Measurements from ENCODE around the gene MAN1A2. TPM values are rescaled to one million over a fixed set of nuclear protein-coding genes. Genes with fewer than 3 reads are reported as not detected.

MAN1A2 gene
- total and polyA plus RNA-seq, 9 of the 15 experiments (the other 6 are each of a cell fraction or from before 2014, with no cell fraction given), result 4.2 to 38.4 (median 18.7) TPM

GRCh38 chr1:117359561-117360289 is 7.5 kb upstream of the MAN1A2 start (continued):
- TF ChIP-seq BRCA1 (IDR thresholded peaks at IDR 0.05) (no peak), BRCA1 (CRISPR knock-in tag; IDR thresholded peaks at IDR 0.05) (no peak), KAT7 (CRISPR knock-in tag; IDR thresholded peaks at IDR 0.05; ENCODE audit: borderline replicate concordance) (no peak), POLR2G (IDR thresholded peaks at IDR 0.05; ENCODE audit: low read depth, low read length) (no peak), ZNF124 (CRISPR knock-in tag; IDR thresholded peaks at IDR 0.05) (no peak), FOXA3 (CRISPR knock-in tag; conservative IDR thresholded peaks at IDR 0.05 in 1 of 2, IDR thresholded peaks at IDR 0.05 in 1 of 2) (peak in 1 of 2 experiments; percentile 67; a peak in 2 of 4 replicates)

- in situ Hi-C loops (cut with MboI) (no loop called here), intact Hi-C loops (cut with micrococcal nuclease) (loop anchor here (10.0 kb wide), 1 partner anchor 312 kb away; no protein-coding TSS in a partner anchor)
- CTCF ChIA-PET (ENCODE audit: low intra/inter-chr PET ratio), result no interaction called here
- POLR2A ChIA-PET, result interaction anchor here (0.7 to 1.4 kb wide), 6 partner anchors 11 to 156 kb away, joined by 3 to 4 read pairs (median 3); no protein-coding TSS in a partner anchor
- no peak overlapping the region for H3K4me2 ChIP-seq (ENCODE audit: insufficient read depth, low read length)
- H3K36me3 ChIP-seq (ENCODE audit: control insufficient read depth, insufficient read depth, low read length), result no peaks in the 10 kb centered on the region
- no peak overlapping the region for H3K4me3 ChIP-seq
- peaks cover 20% of the 10 kb centered on the region for H3K79me2 ChIP-seq (ENCODE audit: control insufficient read depth, insufficient read depth, low read length)
- no peaks in the 10 kb centered on the region for H4K20me1 ChIP-seq (replicated peaks; ENCODE audit: control insufficient read depth, insufficient read depth, low read length)
- H3K4me1 ChIP-seq (replicated peaks in 1 of 2; ENCODE audit: control insufficient read depth in 2 of 2, insufficient read depth in 2 of 2, low read length in 2 of 2), result peaks cover 12 to 24% of the 10 kb centered on the region in 2 experiments
- no peaks in the 10 kb centered on the region for H3K9me3 ChIP-seq (replicated peaks; ENCODE audit: control insufficient read depth, insufficient read depth, low read depth, low read length)
- ATAC-seq, result no peak
- no peak for FAIRE-seq
- no peaks in the 10 kb centered on the region for H3K9me1 ChIP-seq (ENCODE audit: control insufficient read depth, insufficient read depth, low read length)
- H3K27me3 ChIP-seq (ENCODE audit: control insufficient read depth in 2 of 2, insufficient read depth in 2 of 2, low read length in 2 of 2), result no peaks in the 10 kb centered on the region
- H2AFZ ChIP-seq (ENCODE audit: low read depth, low read length), result peak overlapping the region; percentile 94
- no TSS peak for BruUV-seq (replicated peaks)
- no peak for DNase-seq (ENCODE audit: extremely low read depth in 1 of 4, low spot score in 3 of 4)
- no peak overlapping the region for H3K9ac ChIP-seq (ENCODE audit: insufficient read depth in 1 of 2, low read depth in 2 of 2, low read length in 2 of 2)
- H3K27ac ChIP-seq (ENCODE audit: extremely low read depth, low read depth, low read length), result no peak overlapping the region
- 86% methylated on average over 1 of the region's 1 CpG for WGBS (ENCODE audit: insufficient coverage, low coverage, missing lambda C conversion rate)
- no peak for TF ChIP-seq TEAD1 (CRISPR knock-in tag; IDR thresholded peaks at IDR 0.05)
- no peak for TF ChIP-seq ARID4B (CRISPR knock-in tag; IDR thresholded peaks at IDR 0.05)
- no peak for TF ChIP-seq AFF4 (CRISPR knock-in tag; IDR thresholded peaks at IDR 0.05)
- no peak for TF ChIP-seq SMAD2 (IDR thresholded peaks at IDR 0.05; ENCODE audit: low read depth, low read length)
- no peak for TF ChIP-seq ZNF41 (CRISPR knock-in tag; conservative IDR thresholded peaks at IDR 0.05)
- no peak for TF ChIP-seq RBM15 (IDR thresholded peaks at IDR 0.05; ENCODE audit: insufficient read depth, low read length)
These were observed 4.3 kb upstream of the MAN1A2 start for GRCh38 chr1:117362986-117363385.

Data from K562 (cell line).